Neural progenitor cell (in vitro differentiated cells): ENCODE data around the gene KRT5.

Experiments
- CTCF ChIP-seq: fragments of 200-600 bp; sonication (generic); IDR thresholded peaks from 2 replicates; pipeline ENCODE4 v1.5.1; 2017; ENCODE audit warnings: antibody characterized with exemption, mild to moderate bottlenecking
- EZH2phosphoT487 ChIP-seq: fragments of 200-600 bp; sonication (generic); IDR thresholded peaks from 2 replicates; pipeline ENCODE4 v1.6.1; 2017; ENCODE audit warnings: antibody characterized with exemption

GRCh38 chr12:52469853-52470252 lies 50.3 kb downstream of the KRT5 start:
- TF ChIP-seq CTCF = no peak
- no peak for TF ChIP-seq EZH2phosphoT487
